Activated naive CD4-positive, alpha-beta T cell treated with anti-CD3 and anti-CD28 coated beads for 36 hours (primary cell): Measurements from ENCODE around the gene PSD. TPM values are rescaled to one million over a fixed set of nuclear protein-coding genes. Genes with fewer than 3 reads are reported as not detected.

Source experiments
- CTCF ChIA-PET: fragments of 350-600 bp; sonication (Branson Sonifier 250); formaldehyde crosslinking; loops from one replicate; lab custom pipeline; 2021; ENCODE audit warnings: antibody characterized with exemption; lab: Charles Lee
- DNase-seq: peaks from one replicate; pipeline ENCODE4 v3.0.0-alpha.2; 2020
- H3K27ac Mint-ChIP-seq: one replicate; pipeline ENCODE4 v1.8.0; 2021; ENCODE audit warnings: mild to moderate bottlenecking, mixed read lengths
- H3K27me3 Mint-ChIP-seq: one replicate; pipeline ENCODE4 v1.8.0; 2021; ENCODE audit warnings: low read depth, mixed read lengths
- H3K36me3 Mint-ChIP-seq: one replicate; pipeline ENCODE4 v1.8.0; 2021; ENCODE audit warnings: low read depth, mixed read lengths
- H3K4me1 Mint-ChIP-seq: one replicate; pipeline ENCODE4 v1.8.0; 2021; ENCODE audit warnings: low read depth, mixed read lengths
- H3K4me3 Mint-ChIP-seq: one replicate; pipeline ENCODE4 v1.8.0; 2021; ENCODE audit warnings: mild to moderate bottlenecking, moderate library complexity, mixed read lengths
- H3K9me3 Mint-ChIP-seq: one replicate; pipeline ENCODE4 v1.8.0; 2021; ENCODE audit warnings: mixed read lengths
- intact Hi-C: fragments of 100-400 bp; cut with micrococcal nuclease; formaldehyde crosslinking; loops from one replicate; pipeline ENCODE4 v1.15.1; 2023
- total RNA-seq, 2 experiments: library from RNA; stranded (reverse); gene quantifications; one replicate each; pipeline ENCODE4 v1.2.3, GENCODE V29; 2021

Gene PSD
- total RNA-seq, 2 experiments from 2014 or later: 6.2 to 7.2 TPM

DNA sequence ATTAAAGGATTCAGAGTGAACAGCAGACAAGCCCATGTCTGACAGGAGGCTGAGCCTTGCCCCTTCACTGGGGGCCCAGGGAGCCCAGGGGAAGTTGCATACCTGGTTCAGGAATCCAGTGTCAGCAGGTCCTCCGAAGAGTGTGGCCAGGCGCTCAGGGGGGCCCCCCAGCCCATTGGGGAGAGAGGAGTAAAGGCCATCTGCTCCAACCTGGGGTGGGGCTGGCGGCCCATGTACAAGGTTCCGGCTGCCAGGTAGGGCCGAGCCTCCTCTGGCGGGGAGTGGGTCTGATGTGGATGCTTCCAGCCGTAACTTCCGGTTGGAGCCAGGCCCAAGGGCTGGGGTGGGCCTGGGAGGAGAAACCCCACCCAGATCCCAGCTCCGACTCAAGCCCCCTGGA lies 2.3 kb downstream of the PSD start:
- CTCF ChIA-PET: interaction anchor here (1.4 kb wide), 1 partner anchor 16 kb away, joined by 3 read pairs; no protein-coding TSS in a partner anchor
- Mint-ChIP-seq H3K9me3 (no peaks in the 10 kb centered on the region), H3K4me3 (no peak overlapping the region), H3K27ac (no peak overlapping the region), H3K36me3 (peaks cover 1% of the 10 kb centered on the region), H3K27me3 (peaks cover 27% of the 10 kb centered on the region), H3K4me1 (peaks cover 28% of the 10 kb centered on the region)
- DNase-seq: no peak
- intact Hi-C loops: no loop called here

DNA sequence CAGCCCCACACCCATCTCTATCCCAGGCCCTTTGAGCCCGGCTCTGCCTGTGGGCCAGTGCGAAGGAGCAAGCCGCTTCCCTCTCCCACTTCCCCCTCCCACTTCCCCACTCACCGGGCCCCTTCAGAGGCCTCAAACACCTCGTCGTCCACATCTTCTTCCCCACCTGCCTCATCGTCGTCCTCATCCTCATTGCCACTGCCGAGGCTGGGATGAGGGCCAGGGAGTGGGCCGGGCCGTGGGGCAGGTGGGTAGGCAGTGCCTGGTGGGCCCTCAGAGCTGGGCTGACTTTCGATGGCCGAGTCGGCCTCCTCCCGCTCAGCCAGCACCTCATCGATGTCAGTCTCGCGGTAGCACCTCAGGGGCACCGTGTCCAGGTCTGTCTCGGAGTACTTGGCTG lies 3.8 kb downstream of the PSD start:
- no peak overlapping the region for H3K27ac Mint-ChIP-seq
- no peak for DNase-seq
- no peak overlapping the region for H3K4me3 Mint-ChIP-seq
- H3K9me3 Mint-ChIP-seq: no peaks in the 10 kb centered on the region
- H3K4me1 Mint-ChIP-seq: peaks cover 26% of the 10 kb centered on the region
- H3K27me3 Mint-ChIP-seq: peaks cover 27% of the 10 kb centered on the region
- intact Hi-C loops: no loop called here
- no peaks in the 10 kb centered on the region for H3K36me3 Mint-ChIP-seq
- CTCF ChIA-PET: interaction anchor here (1.4 kb wide), 1 partner anchor 15 kb away, joined by 3 read pairs; no protein-coding TSS in a partner anchor

- no peaks in the 10 kb centered on the region for H3K9me3 Mint-ChIP-seq
- no peak overlapping the region for H3K4me3 Mint-ChIP-seq
- H3K27me3 Mint-ChIP-seq: peaks cover 24% of the 10 kb centered on the region
- peaks cover 23% of the 10 kb centered on the region for H3K4me1 Mint-ChIP-seq
- H3K27ac Mint-ChIP-seq: no peak overlapping the region
- CTCF ChIA-PET: interaction anchor here (3.2 kb wide), 1 partner anchor 15 kb away, joined by 25 read pairs; no protein-coding TSS in a partner anchor
- intact Hi-C loops: no loop called here
- DNase-seq: no peak
- no peaks in the 10 kb centered on the region for H3K36me3 Mint-ChIP-seq
These were observed 4.6 kb downstream of the PSD start for GRCh38 chr10:102413806-102414561.

DNA sequence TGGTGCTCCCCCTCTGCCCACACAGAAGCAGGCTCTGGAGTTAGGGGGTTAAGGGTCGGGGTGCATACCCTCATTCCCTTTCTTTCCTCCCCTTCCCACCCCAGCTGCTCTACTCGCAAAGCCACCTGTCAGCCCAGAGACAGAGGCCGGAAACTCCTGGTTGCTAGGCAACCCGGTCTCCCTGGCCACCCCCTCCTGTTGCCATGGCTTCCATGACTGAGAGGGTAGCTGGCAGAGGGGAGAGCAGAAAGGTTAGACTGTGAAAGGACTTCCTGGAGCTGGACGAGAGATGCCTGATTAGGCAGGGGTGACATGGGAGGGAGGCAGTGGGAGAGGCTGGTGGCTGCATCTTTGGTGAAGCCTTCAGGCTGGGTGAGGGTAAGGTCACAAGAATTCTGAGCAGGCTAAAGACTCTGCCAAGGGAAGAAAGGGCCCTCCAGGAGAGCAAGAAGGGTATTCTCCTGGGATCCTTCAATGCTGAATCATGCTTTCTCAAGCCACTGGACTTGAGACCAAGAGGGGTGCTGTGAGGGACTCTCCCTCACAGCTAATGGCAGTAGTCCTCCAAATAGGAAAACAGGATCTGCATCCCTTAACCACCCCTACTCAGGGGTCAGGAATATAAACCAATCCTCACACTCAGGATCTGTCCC lies 5.4 kb downstream of the PSD start:
- Mint-ChIP-seq H3K27ac (no peak overlapping the region), H3K27me3 (peaks cover 19% of the 10 kb centered on the region), H3K4me1 (peaks cover 24% of the 10 kb centered on the region), H3K4me3 (no peak overlapping the region), H3K9me3 (no peaks in the 10 kb centered on the region), H3K36me3 (no peaks in the 10 kb centered on the region)
- intact Hi-C loops: no loop called here
- CTCF ChIA-PET: interaction anchor here (1.0 to 3.2 kb wide), 2 partner anchors 10 to 15 kb away, joined by 8 to 25 read pairs; no protein-coding TSS in a partner anchor
- DNase-seq: peak; percentile 64

- no peak for DNase-seq
- intact Hi-C loops: no loop called here
- Mint-ChIP-seq H3K36me3 (no peaks in the 10 kb centered on the region), H3K27me3 (peaks cover 13% of the 10 kb centered on the region), H3K4me3 (no peak overlapping the region), H3K4me1 (peaks cover 28% of the 10 kb centered on the region), H3K27ac (no peak overlapping the region), H3K9me3 (no peaks in the 10 kb centered on the region)
- CTCF ChIA-PET: interaction anchor here (0.6 to 3.2 kb wide), 7 partner anchors 9 to 243 kb away, joined by 3 to 25 read pairs (median 8); partner anchors contain the start of gene FBXL15
These were observed 6.3 kb downstream of the PSD start for GRCh38 chr10:102412293-102412692.

DNA sequence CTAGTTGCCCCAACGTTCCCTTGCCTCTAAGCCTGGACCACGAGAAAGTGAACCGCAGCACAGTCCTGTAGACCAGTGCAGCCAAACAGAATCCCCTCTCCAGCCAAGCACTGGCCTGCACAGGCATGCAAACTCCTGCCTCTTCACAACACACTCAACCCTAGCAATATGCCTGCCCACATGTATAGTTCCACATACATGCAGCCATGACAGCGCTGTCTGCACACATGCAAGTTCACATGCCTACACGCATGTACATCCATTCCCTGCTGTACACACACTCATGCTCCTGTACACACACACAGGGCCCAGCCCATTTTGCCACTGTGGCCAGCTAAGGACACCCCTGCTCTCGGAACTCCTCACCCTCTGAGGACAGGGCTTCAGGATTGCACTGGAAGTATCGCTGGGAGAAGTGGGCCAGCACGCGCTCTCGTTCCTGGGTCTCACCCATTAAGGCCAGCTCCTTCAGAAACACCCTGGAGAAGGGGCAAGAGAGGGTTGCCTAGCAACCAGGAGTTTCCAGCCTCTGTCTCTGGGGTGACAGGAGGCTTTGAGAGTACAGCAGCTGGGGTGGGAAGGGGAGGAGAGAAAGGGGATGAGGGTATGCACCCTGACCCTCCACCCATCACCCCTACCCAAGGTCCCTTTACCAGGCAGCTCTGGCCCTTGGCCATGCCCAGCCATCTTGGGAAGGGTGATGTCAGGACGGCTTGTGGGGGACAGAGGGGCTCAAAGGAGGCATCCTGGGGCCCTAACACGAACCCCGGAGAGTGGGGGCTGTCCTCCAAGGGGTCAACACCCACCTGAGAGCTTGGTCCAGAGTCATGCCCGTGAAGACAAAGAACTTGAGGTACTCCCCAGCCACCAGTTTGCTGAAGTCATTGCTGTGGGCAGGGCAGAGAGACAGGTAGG lies 7.0 kb downstream of the PSD start:
- Mint-ChIP-seq H3K4me3 (peak overlapping the region; percentile 74), H3K4me1 (peaks cover 28% of the 10 kb centered on the region), H3K36me3 (no peaks in the 10 kb centered on the region), H3K9me3 (no peaks in the 10 kb centered on the region), H3K27ac (no peak overlapping the region), H3K27me3 (peaks cover 9% of the 10 kb centered on the region)
- DNase-seq: no peak
- CTCF ChIA-PET: interaction anchor here (0.6 to 3.2 kb wide), 6 partner anchors 8 to 242 kb away, joined by 3 to 25 read pairs (median 6); partner anchors contain the start of gene FBXL15
- intact Hi-C loops: no loop called here

- Mint-ChIP-seq H3K4me3 (peak overlapping the region; percentile 74), H3K27ac (peak overlapping the region; percentile 19), H3K9me3 (no peaks in the 10 kb centered on the region), H3K36me3 (no peaks in the 10 kb centered on the region), H3K27me3 (peaks cover 3% of the 10 kb centered on the region), H3K4me1 (peaks cover 28% of the 10 kb centered on the region)
- intact Hi-C loops: no loop called here
- CTCF ChIA-PET: interaction anchor here (1.2 to 2.0 kb wide), 9 partner anchors 10 to 179 kb away, joined by 3 to 23 read pairs (median 4); partner anchors contain the start of gene FBXL15
- DNase-seq: peak; percentile 78
These were observed 8.0 kb downstream of the PSD start for GRCh38 chr10:102410429-102411073.

- Mint-ChIP-seq H3K9me3 (no peaks in the 10 kb centered on the region), H3K4me1 (peaks cover 28% of the 10 kb centered on the region)
- CTCF ChIA-PET: interaction anchor here (0.7 to 2.0 kb wide), 11 partner anchors 11 to 178 kb away, joined by 3 to 23 read pairs (median 4); partner anchors contain the start of gene FBXL15
These were observed 8.8 kb downstream of the PSD start for GRCh38 chr10:102409604-102410428.

GRCh38 chr10:102408728-102409603 lies 9.6 kb downstream of the PSD start:
- Mint-ChIP-seq H3K9me3 (no peaks in the 10 kb centered on the region), H3K27me3 (no peaks in the 10 kb centered on the region), H3K36me3 (no peaks in the 10 kb centered on the region), H3K4me3 (peak overlapping the region; percentile 74), H3K27ac (no peak overlapping the region), H3K4me1 (peaks cover 28% of the 10 kb centered on the region)
- CTCF ChIA-PET: interaction anchor here (0.7 to 2.0 kb wide), 8 partner anchors 10 to 177 kb away, joined by 3 to 23 read pairs (median 4); no protein-coding TSS in a partner anchor
- intact Hi-C loops: loop anchor here (1.0 kb wide), 2 partner anchors 12 to 14 kb away; partner anchors contain the start of gene NFKB2
- DNase-seq: peak; percentile 85

More at GRCh38 chr10:102409604-102410428, 8.8 kb downstream of the PSD start:
- peak overlapping the region; percentile 3 for H3K27ac Mint-ChIP-seq
- H3K27me3 Mint-ChIP-seq: peaks cover 2% of the 10 kb centered on the region
- intact Hi-C loops: loop anchor here (1.0 kb wide), 2 partner anchors 11 to 15 kb away; partner anchors contain the start of gene NFKB2
- H3K4me3 Mint-ChIP-seq: peak overlapping the region; percentile 74
- DNase-seq: peak; percentile 21
- H3K36me3 Mint-ChIP-seq: no peaks in the 10 kb centered on the region
